Endothelial cell of umbilical vein (primary cell): ENCODE measurements around the gene INTU. TPM values are rescaled to one million over a fixed set of nuclear protein-coding genes. Genes with fewer than 3 reads are reported as not detected.
A peak's percentile ranks its signal among the peaks of the same experiment; 100 is the strongest.

Experiments used
- BruUV-seq: library from RNA; stranded (reverse); fragments of 400-500 nt; replicated peaks from 2 replicates; lab custom pipeline; 2021; lab: Mats Ljungman, UMichigan
- CTCF ChIA-PET: fragments of 300-600, 350-600 bp; sonication (Branson Sonifier 250); formaldehyde crosslinking; loops from one replicate; lab custom pipeline; 2021; ENCODE audit warnings: antibody characterized with exemption, inconsistent platforms; lab: Charles Lee
- POLR2A ChIA-PET: fragments of 300-600, 350-600 bp; sonication (Branson Sonifier 250); formaldehyde crosslinking; loops from one replicate; lab custom pipeline; 2021; ENCODE audit warnings: antibody characterized with exemption, inconsistent platforms; lab: Charles Lee
- DNase-seq: peaks from one replicate; pipeline ENCODE4 v3.0.0-alpha.2; 2011; ENCODE audit warnings: low read depth, low spot score
- FAIRE-seq: peaks from 2 replicates; lab custom pipeline; 2011; peaks lifted over from hg19 to GRCh38; lab: Jason Lieb, UNC
- H2AFZ ChIP-seq: 2 replicates; pipeline ENCODE4 v1.6.0; 2012; ENCODE audit warnings: low read depth, low read length, control low read depth, inconsistent platforms
- H3K27ac ChIP-seq: 2 replicates; pipeline ENCODE4 v1.5.1; 2011; ENCODE audit warnings: low read depth, mild to moderate bottlenecking, control low read depth, low read length, moderate library complexity; ENCODE audit not compliant: insufficient read depth
- H3K27me3 ChIP-seq, 2 experiments: 2 replicates each; pipeline versions ENCODE4 v1.6.0 to v1.6.1; 2011; ENCODE audit warnings: low read length in 2 of 2, mixed read lengths in 1 of 2; ENCODE audit not compliant: control insufficient read depth in 2 of 2, insufficient read depth in 2 of 2
- H3K36me3 ChIP-seq, 2 experiments: 2 replicates in 1 of 2; 3 replicates in 1 of 2; pipeline ENCODE4 v1.5.1; 2011; ENCODE audit warnings: low read length in 2 of 2, mild to moderate bottlenecking in 1 of 2, moderate library complexity in 1 of 2; ENCODE audit not compliant: control insufficient read depth in 2 of 2, insufficient read depth in 2 of 2; ENCODE audit errors: extremely low read depth in 1 of 2
- H3K4me1 ChIP-seq: 3 replicates; pipeline ENCODE4 v1.5.1; 2011; ENCODE audit warnings: mild to moderate bottlenecking, low read length; ENCODE audit not compliant: control insufficient read depth, insufficient read depth; ENCODE audit errors: extremely low read depth
- H3K4me2 ChIP-seq: 2 replicates; pipeline ENCODE4 v1.6.1; 2011; ENCODE audit warnings: low read length, control low read depth, mixed read lengths; ENCODE audit not compliant: insufficient read depth
- H3K4me3 ChIP-seq, 3 experiments: fragments of 200-600 bp in 1 of 3; sonication (generic), shearing (Covaris generic) in 1 of 3; replicated peaks in 1 of 3; 2 replicates each; pipeline ENCODE4 v1.5.1; 2011 to 2016; ENCODE audit warnings: control low read depth in 3 of 3, low read length in 3 of 3, mild to moderate bottlenecking in 2 of 3, inconsistent platforms in 1 of 3, low read depth in 1 of 3, moderate library complexity in 1 of 3; ENCODE audit not compliant: insufficient read depth in 1 of 3
- H3K79me2 ChIP-seq: 2 replicates; pipeline ENCODE4 v1.6.0; 2012; ENCODE audit warnings: low read length, inconsistent platforms; ENCODE audit not compliant: control insufficient read depth, insufficient read depth
- H3K9ac ChIP-seq: replicated peaks from 2 replicates; pipeline ENCODE3; 2011; ENCODE audit warnings: low read length, control low read depth; ENCODE audit not compliant: insufficient read depth; ENCODE audit errors: extremely low read depth
- H3K9me1 ChIP-seq: replicated peaks from 3 replicates; pipeline ENCODE4 v1.6.0; 2011; ENCODE audit warnings: mild to moderate bottlenecking, low read length; ENCODE audit not compliant: control insufficient read depth, insufficient read depth; ENCODE audit errors: extremely low read depth
- H3K9me3 ChIP-seq: replicated peaks from 2 replicates; pipeline ENCODE4 v1.5.1; 2012; ENCODE audit warnings: low read length, inconsistent platforms; ENCODE audit not compliant: control insufficient read depth, insufficient read depth
- H4K20me1 ChIP-seq: replicated peaks from 2 replicates; pipeline ENCODE3; 2011; ENCODE audit warnings: mild to moderate bottlenecking, low read length; ENCODE audit not compliant: control insufficient read depth, insufficient read depth; ENCODE audit errors: extremely low read depth
- CTCF ChIP-seq, 2 donors: IDR thresholded peaks; 1 replicate in 1 of 2; 2 replicates in 1 of 2; pipeline ENCODE4 v1.5.1; 2011; ENCODE audit warnings: low read length in 2 of 2, mild to moderate bottlenecking in 2 of 2, moderate library complexity in 2 of 2, control low read depth in 1 of 2, inconsistent platforms in 1 of 2, low read depth in 1 of 2; ENCODE audit not compliant: insufficient read depth in 1 of 2; ENCODE audit errors: extremely low read depth in 1 of 2
- EZH2 ChIP-seq: IDR thresholded peaks from 2 replicates; pipeline ENCODE4 v1.6.1; 2012; ENCODE audit warnings: borderline replicate concordance, low read depth, mild to moderate bottlenecking, moderate library complexity, low read length, inconsistent platforms; ENCODE audit not compliant: severe bottlenecking
- FOS ChIP-seq: IDR thresholded peaks from 2 replicates; pipeline ENCODE4 v1.6.1; 2011; ENCODE audit warnings: mild to moderate bottlenecking, low read length, moderate library complexity, borderline replicate concordance; ENCODE audit not compliant: insufficient read depth
- GATA2 ChIP-seq: IDR thresholded peaks from 2 replicates; pipeline ENCODE4 v1.7.0; 2011; ENCODE audit warnings: low read depth, mild to moderate bottlenecking, moderate library complexity, mixed read lengths, low read length; ENCODE audit not compliant: insufficient read length, insufficient read depth
- JUN ChIP-seq: IDR thresholded peaks from 2 replicates; pipeline ENCODE4 v1.6.1; 2011; ENCODE audit warnings: borderline replicate concordance, low read depth; ENCODE audit not compliant: insufficient read length, insufficient read depth
- MAX ChIP-seq: IDR thresholded peaks from 2 replicates; pipeline ENCODE4 v1.6.1; 2011; ENCODE audit not compliant: insufficient read depth, insufficient read length
- MYC ChIP-seq: IDR thresholded peaks from one replicate; pipeline ENCODE4 v1.6.1; 2011; ENCODE audit warnings: mild to moderate bottlenecking, low read depth, low read length
- POLR2A ChIP-seq: IDR thresholded peaks from 2 replicates; pipeline ENCODE4 v1.6.1; 2012; ENCODE audit warnings: low read depth, mild to moderate bottlenecking, control low read depth, low read length
- POLR2AphosphoS5 ChIP-seq: IDR thresholded peaks from 2 replicates; pipeline ENCODE4 v1.6.1; 2012; ENCODE audit warnings: low read depth, mild to moderate bottlenecking, control low read depth, low read length, moderate library complexity; ENCODE audit not compliant: insufficient read depth
- dilution Hi-C: fragments of 300-500 bp; cut with MboI; formaldehyde crosslinking; loops from one replicate; pipeline ENCODE4 v1.15.0; 2019; ENCODE audit warnings: low sequenced_read_pairs; ENCODE audit not compliant: extremely low pct_ligation_motif_present
- intact Hi-C: fragments of 100-400 bp; cut with micrococcal nuclease; formaldehyde crosslinking; loops from one replicate; pipeline ENCODE4 v1.10.0; 2022
- polyA plus RNA-seq, 4 experiments: library from polyadenylated mRNA; depleted of rRNA in 3 of 4; stranded (reverse) in 3 of 4; unstranded in 1 of 4; fragments of >200 nt; gene quantifications; 2 replicates each; pipeline versions ENCODE4 v1.2.1 to v1.2.3, GENCODE V29; 2011 to 2012; ENCODE audit warnings: missing spikeins in 1 of 4
- total RNA-seq: library from RNA; stranded (reverse); gene quantifications from 2 replicates; pipeline ENCODE4 v1.2.3, GENCODE V29; 2021

Gene INTU
- total and polyA plus RNA-seq, 2 donors (not counting 3 experiments of a cell fraction or from before 2014, with no cell fraction given): 1.4 to 5.4 TPM

- CTCF ChIA-PET: interaction anchor here (1.0 to 2.7 kb wide), 7 partner anchors 10 to 343 kb away, joined by 3 to 35 read pairs (median 8); partner anchors contain the start of gene INTU
- H3K9me1 ChIP-seq: no peaks in the 10 kb centered on the region
- peaks cover 4 to 23% of the 10 kb centered on the region in 2 experiments for H3K27me3 ChIP-seq
- H2AFZ ChIP-seq: peak overlapping the region; percentile 100
- DNase-seq (no peak), FAIRE-seq (no peak)
- intact Hi-C loops: no loop called here
- peaks cover 15% of the 10 kb centered on the region for H3K4me1 ChIP-seq
- no peaks in the 10 kb centered on the region for H4K20me1 ChIP-seq
- dilution Hi-C loops: no loop called here
- H3K4me2 ChIP-seq: peak overlapping the region; percentile 90
- BruUV-seq: no TSS peak
- peak overlapping the region; percentile 48 to 89 (median 78) for H3K4me3 ChIP-seq
- no peaks in the 10 kb centered on the region for H3K36me3 ChIP-seq
- TF ChIP-seq JUN (no peak), CTCF (IDR thresholded peaks at IDR 0.05; ENCODE audit: extremely low read depth in 1 of 2, insufficient read depth in 1 of 2, low read depth in 1 of 2, low read length in 2 of 2) (no peak), GATA2 (no peak), POLR2AphosphoS5 (no peak), MAX (no peak), MYC (no peak), FOS (no peak), POLR2A (no peak), EZH2 (no peak)
- no peak overlapping the region for H3K9ac ChIP-seq
- H3K9me3 ChIP-seq: no peaks in the 10 kb centered on the region
- H3K79me2 ChIP-seq: no peaks in the 10 kb centered on the region
- POLR2A ChIA-PET: interaction anchor here (2.2 kb wide), 1 partner anchor 10 kb away, joined by 7 read pairs; the partner anchor contains the start of gene INTU
- no peak overlapping the region for H3K27ac ChIP-seq
Observed at GRCh38 chr4:127622621-127622920, 10.2 kb upstream of the INTU start.
